HG03457 (cell line): ENCODE measurements around the gene PCID2.
"Not testable (repeated sequence)": the region's sequence is repeated elsewhere in the genome, so short reads cannot be mapped to it uniquely, and the experiment has no call there.

ENCODE experiments used
- ATAC-seq: cut with Tn5 transposase; IDR thresholded peaks from one replicate; pipeline ENCODE4 v1.9.1; 2021; ENCODE audit warnings: moderate number of reproducible peaks; ENCODE audit not compliant: unreplicated experiment

Gene PCID2

GRCh38 chr13:113167575-113167974 lies 40.9 kb downstream of the PCID2 start:
- no peak for ATAC-seq

- ATAC-seq: no peak
Measured at GRCh38 chr13:113167155-113167554, 41.3 kb downstream of the PCID2 start.

GRCh38 chr13:113166681-113167080 lies 41.8 kb downstream of the PCID2 start:
- no peak for ATAC-seq

GRCh38 chr13:113166266-113166665 lies 42.2 kb downstream of the PCID2 start:
- no peak for ATAC-seq

GRCh38 chr13:113164492-113164891 lies 44.0 kb downstream of the PCID2 start:
- no peak for ATAC-seq

- ATAC-seq: no peak
Measured at GRCh38 chr13:113162783-113163685, 45.4 kb downstream of the PCID2 start.

- ATAC-seq: not testable (repeated sequence)
Measured at GRCh38 chr13:113161975-113162374, 46.5 kb downstream of the PCID2 start.

GRCh38 chr13:113161433-113161832 lies 47.0 kb downstream of the PCID2 start:
- ATAC-seq: no peak

GRCh38 chr13:113160983-113161382 lies 47.5 kb downstream of the PCID2 start:
- no peak for ATAC-seq

GRCh38 chr13:113159701-113160100 lies 48.8 kb downstream of the PCID2 start:
- ATAC-seq: no peak

- ATAC-seq: no peak
Measured at GRCh38 chr13:113158946-113159345, 49.5 kb downstream of the PCID2 start.

GRCh38 chr13:113157929-113158747 lies 50.3 kb downstream of the PCID2 start, which contains the start of gene PROZ:
PROZ (plus strand) TSS chr13:113158648; CDS start chr13:113158661, 13 bp downstream.
- no peak for ATAC-seq

GRCh38 chr13:113157206-113157928 lies 51.1 kb downstream of the PCID2 start:
- ATAC-seq: no peak

GRCh38 chr13:113155982-113156655 lies 52.4 kb downstream of the PCID2 start:
- ATAC-seq: no peak

GRCh38 chr13:113155201-113155600 lies 53.3 kb downstream of the PCID2 start:
- ATAC-seq: no peak

- no peak for ATAC-seq
Measured at GRCh38 chr13:113153810-113154748, 54.4 kb downstream of the PCID2 start.

- ATAC-seq: no peak
Measured at GRCh38 chr13:113152984-113153809, 55.3 kb downstream of the PCID2 start.

GRCh38 chr13:113152691-113152983 lies 55.8 kb downstream of the PCID2 start:
- ATAC-seq: no peak
